HG03139 (cell line): ENCODE measurements around the gene ATP5PO.

Experiments
- ATAC-seq: cut with Tn5 transposase; IDR thresholded peaks from one replicate; pipeline ENCODE4 v1.9.1; 2021; ENCODE audit not compliant: unreplicated experiment

Gene ATP5PO

GRCh38 chr21:33901412-33902288 lies 14.0 kb downstream of the ATP5PO start:
- no peak for ATAC-seq

GRCh38 chr21:33899199-33899598 lies 16.4 kb downstream of the ATP5PO start:
- no peak for ATAC-seq

- no peak for ATAC-seq
These were observed 17.0 kb downstream of the ATP5PO start for GRCh38 chr21:33898586-33898985.

DNA sequence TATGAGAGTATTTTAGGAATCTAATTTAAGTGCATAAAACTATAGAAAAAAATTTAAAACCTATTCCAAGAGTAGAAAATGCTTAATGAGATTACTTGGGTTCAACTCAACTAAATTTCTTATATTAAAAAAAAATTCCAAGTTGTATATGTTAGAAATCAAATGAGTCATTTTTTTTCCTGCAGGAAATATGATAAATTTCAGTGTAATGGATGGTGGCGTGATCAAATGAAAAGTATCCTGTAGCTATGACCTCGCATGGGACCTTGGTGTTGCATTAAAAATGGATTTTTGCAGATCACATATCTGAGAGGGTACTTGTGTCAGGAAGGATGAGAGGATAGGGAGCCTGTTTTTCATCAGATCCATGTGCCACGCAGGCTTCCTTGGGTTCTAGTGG lies 17.9 kb downstream of the ATP5PO start:
- ATAC-seq = no peak

- no peak for ATAC-seq
These were observed 18.5 kb downstream of the ATP5PO start for GRCh38 chr21:33897098-33897497.

DNA sequence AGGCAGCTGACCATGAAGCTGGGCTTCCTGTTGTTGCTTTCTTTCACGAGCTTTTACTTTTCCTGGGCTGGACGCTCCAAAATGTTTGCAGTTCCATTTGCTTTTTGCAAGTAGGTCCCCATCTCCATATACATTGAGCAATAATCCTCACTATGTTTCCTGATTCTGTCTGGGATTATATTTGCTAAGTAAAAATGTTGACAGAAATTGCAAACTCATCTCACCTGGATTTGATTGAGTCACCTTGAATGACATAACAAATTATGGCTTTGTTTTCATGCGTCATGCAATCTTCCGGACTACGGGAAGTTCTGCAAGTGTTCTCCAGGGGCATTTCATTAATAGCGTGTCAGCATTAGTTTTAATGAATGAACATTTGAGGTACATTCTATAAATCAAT lies 18.9 kb downstream of the ATP5PO start:
- no peak for ATAC-seq

- ATAC-seq = no peak
These were observed 20.2 kb downstream of the ATP5PO start for GRCh38 chr21:33895356-33895755.

GRCh38 chr21:33894736-33895288 lies 20.8 kb downstream of the ATP5PO start:
- no peak for ATAC-seq

DNA sequence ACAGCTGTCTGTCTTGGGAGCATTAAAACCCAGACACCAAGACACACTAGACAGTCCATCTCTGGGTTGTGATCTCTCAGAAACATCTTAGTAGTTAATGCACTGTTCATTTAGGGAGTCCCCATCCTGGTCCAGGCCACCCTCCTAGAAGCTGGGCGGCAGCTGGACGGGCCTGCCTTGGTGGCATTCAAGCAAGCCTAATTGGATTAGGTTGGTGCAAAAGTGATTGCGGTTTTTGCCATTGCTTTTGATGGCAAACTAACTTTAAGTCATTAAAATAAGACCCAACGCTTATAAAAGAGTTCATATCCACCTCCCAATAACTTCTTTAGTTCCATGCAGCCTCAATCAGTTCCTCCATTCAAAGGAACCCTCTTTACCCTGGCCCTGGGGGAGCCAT lies 21.7 kb downstream of the ATP5PO start:
- no peak for ATAC-seq

- ATAC-seq = no peak
These were observed 22.8 kb downstream of the ATP5PO start for GRCh38 chr21:33892853-33893252.

DNA sequence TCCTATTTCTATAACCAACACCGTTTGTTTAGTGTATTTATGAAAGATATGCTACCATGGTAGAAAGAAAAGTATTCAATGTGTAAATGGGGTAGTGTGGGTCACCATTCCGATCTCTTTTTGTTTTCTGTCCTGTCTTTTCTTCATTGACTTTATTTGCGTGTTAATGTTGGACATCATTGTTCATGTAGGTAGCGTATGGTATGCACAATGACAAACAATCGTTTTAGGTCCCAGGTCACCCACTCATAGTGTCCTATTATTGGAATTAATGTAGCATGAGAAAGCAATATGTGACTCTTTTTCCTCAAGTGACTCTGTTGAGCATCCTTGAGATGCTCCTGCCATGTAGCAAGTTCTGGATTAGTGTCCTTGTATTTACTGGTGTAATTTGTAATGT lies 25.4 kb downstream of the ATP5PO start:
- no peak for ATAC-seq

DNA sequence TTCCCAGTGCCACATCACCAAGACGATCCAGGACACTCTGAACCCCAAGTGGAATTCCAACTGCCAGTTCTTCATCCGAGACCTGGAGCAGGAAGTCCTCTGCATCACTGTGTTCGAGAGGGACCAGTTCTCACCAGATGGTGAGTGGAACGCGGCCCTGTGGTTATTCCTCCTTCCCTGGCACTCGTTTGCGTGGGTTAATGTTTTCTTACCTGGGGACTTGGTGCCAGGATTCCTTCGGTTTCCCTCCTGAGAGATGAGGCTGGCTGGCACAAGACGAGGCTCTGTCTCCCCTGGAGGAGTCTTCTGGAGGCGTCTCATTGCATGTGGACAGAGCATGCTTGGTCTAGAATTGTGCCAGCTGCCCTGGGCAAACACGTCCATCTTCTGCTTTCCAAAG lies 29.3 kb downstream of the ATP5PO start:
- no peak for ATAC-seq

DNA sequence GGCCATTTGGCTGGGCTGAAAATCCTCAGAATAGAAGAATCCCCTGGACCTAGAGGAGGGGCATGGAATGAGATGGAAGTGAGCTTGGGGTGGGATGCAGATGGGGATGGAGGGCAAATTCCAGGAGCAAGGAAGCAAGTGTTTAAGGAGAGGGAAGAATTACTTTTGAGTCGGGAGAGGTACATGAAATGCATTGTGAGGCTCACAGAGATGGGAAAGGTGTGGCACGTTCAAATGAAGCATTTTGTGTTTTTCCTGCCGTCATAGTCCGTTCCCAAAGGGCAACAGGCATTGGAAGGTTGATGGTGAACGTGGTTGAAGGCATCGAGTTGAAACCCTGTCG lies 30.5 kb downstream of the ATP5PO start:
- no peak for ATAC-seq

- no peak for ATAC-seq
These were observed 31.0 kb downstream of the ATP5PO start for GRCh38 chr21:33884376-33885171.

GRCh38 chr21:33883118-33883517 lies 32.5 kb downstream of the ATP5PO start:
- ATAC-seq = no peak

- no peak for ATAC-seq
These were observed 33.7 kb downstream of the ATP5PO start for GRCh38 chr21:33881689-33882440.

DNA sequence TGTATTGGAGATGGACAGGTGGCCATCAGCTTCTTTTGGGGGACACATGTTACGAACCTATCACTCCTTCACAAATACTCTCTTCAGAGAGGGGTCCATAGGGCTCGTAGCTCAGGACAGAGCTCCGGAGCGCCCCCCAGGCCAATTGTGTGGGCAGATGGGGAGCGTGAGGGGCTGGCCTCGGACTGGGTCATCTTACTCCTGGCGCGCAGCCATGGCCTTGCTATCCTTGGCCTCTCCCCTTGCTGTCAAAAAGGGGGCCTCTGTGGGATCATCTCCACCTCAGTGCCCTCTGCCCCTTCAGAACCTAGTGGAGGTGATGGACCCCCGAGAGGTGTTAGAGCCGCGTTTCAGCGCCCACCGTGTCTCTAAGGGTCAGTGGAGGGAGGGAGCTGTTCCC lies 35.0 kb downstream of the ATP5PO start:
- no peak for ATAC-seq

DNA sequence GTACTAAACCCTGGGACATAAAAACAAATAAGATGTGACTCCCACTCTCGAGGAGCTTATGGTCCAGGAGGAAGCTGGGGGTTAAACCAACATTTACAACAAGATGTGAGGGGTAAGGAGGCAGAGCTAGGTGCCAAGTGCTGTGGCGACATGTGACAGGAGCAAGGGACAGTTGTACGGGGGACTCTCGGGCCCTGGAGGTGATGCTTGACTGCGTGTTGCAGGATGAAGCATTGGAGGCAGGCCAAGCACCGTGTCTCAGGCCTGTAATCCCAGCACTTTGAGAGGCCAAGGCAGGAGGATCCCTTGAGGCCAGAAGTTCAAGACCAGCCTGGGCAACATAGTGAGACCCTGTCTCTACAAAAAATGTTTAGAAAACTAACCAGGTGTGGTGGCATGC lies 36.8 kb downstream of the ATP5PO start:
- no peak for ATAC-seq

DNA sequence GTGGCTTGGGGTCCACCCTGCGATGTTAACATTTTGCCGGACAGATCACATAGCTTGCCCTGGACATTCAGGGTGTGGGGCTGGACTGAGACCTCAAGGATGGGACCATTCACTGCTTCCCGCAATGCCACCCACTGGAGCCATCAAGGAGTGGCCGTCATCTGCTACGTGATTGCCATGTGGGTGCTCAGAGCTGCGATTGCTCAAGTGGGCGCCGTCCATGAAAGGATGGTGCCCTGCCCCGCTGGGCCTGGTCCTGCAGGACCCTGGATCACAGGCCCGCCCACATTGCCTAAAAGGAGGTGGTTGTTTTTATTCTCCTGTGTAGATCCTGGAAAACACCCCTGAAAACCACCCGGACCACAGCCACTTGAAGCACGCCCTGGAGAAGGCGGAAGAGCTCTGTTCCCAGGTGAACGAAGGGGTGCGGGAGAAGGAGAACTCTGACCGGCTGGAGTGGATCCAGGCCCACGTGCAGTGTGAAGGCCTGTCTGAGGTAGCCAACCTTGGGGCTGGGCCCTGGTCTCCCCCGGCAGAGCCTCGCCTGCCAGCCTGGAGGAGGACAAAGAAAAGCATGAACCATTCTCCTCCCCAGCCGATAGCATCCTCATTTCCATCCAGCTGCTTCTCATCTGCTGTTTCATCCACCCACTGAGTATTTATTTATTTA lies 40.4 kb downstream of the ATP5PO start:
- ATAC-seq = no peak

DNA sequence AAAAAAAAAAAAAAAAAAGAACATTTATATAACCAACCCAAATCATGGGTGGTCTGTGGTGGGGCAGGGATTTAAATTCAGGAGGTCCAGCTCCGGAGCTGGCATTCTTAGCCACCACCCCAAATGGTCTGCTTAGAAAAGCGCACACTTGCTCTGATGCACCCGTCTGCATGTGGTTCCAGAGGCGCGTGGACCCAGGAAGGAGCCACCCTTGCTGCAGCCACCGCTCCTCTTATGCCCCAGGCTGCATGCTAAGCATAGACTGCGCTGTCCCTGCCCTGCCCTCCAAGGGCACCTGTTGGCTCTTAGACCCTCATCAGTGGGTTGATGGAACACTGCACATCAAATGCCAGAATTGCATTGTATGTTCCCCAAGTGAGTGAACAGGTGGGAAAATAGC lies 41.4 kb downstream of the ATP5PO start:
- ATAC-seq = no peak
